Measurements from ENCODE around the gene METTL21A.

GRCh38 chr2:207673431-207673830 is 48.2 kb upstream of the METTL21A start:
- TF ChIP-seq CTCF (IDR thresholded peaks at IDR 0.05) (no peak), EP300 (IDR thresholded peaks at IDR 0.05) (no peak), POLR2A (IDR thresholded peaks at IDR 0.05; ENCODE audit: low read depth) (no peak)
